GM23338 (cell line): ENCODE data around the gene ITPRIP.

Experiments
- EZH2 ChIP-seq: fragments of 200-600 bp; sonication (generic); IDR thresholded peaks from one replicate; pipeline ENCODE4 v1.8.0; 2017; ENCODE audit warnings: antibody characterized with exemption, mild to moderate bottlenecking, low read depth; ENCODE audit not compliant: unreplicated experiment
- EZH2phosphoT487 ChIP-seq: fragments of 200-600 bp; sonication (generic); IDR thresholded peaks from one replicate; pipeline ENCODE4 v1.8.1; 2018; ENCODE audit warnings: antibody characterized with exemption; ENCODE audit not compliant: unreplicated experiment
- POLR2AphosphoS5 ChIP-seq: IDR thresholded peaks from 2 replicates; pipeline ENCODE4 v1.6.1; 2016; ENCODE audit warnings: antibody characterized with exemption, low read depth
- REST ChIP-seq: IDR thresholded peaks from one replicate; pipeline ENCODE4 v1.6.1; 2018; ENCODE audit warnings: antibody characterized with exemption; ENCODE audit not compliant: unreplicated experiment
- ZNF331 ChIP-seq: fragments of 250-450 bp; sonication (Bioruptor Pico); IDR thresholded peaks from 2 replicates; pipeline ENCODE4 v1.5.0; 2020; ENCODE audit warnings: low read depth, mild to moderate bottlenecking, moderate library complexity
- TF ChIP-seq, protein P1 (sequence below), 2 experiments: fragments of 200-600 bp in 1 of 2; sonication (generic) in 1 of 2; conservative IDR thresholded peaks; 2 replicates each; pipeline versions ENCODE4 v1.5.1 to v1.6.1; 2016 to 2017; ENCODE audit warnings: antibody characterized with exemption in 2 of 2, low read depth in 2 of 2, mild to moderate bottlenecking in 2 of 2, moderate library complexity in 1 of 2

- TF ChIP-seq POLR2AphosphoS5 (no peak), EZH2phosphoT487 (no peak), EZH2 (no peak), REST (no peak), ZNF331 (no peak)
- TF ChIP-seq, protein P1, sequence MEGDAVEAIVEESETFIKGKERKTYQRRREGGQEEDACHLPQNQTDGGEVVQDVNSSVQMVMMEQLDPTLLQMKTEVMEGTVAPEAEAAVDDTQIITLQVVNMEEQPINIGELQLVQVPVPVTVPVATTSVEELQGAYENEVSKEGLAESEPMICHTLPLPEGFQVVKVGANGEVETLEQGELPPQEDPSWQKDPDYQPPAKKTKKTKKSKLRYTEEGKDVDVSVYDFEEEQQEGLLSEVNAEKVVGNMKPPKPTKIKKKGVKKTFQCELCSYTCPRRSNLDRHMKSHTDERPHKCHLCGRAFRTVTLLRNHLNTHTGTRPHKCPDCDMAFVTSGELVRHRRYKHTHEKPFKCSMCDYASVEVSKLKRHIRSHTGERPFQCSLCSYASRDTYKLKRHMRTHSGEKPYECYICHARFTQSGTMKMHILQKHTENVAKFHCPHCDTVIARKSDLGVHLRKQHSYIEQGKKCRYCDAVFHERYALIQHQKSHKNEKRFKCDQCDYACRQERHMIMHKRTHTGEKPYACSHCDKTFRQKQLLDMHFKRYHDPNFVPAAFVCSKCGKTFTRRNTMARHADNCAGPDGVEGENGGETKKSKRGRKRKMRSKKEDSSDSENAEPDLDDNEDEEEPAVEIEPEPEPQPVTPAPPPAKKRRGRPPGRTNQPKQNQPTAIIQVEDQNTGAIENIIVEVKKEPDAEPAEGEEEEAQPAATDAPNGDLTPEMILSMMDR (conservative IDR thresholded peaks at IDR 0.05; ENCODE audit: low read depth in 2 of 2), result no peak
Measured at GRCh38 chr10:104345941-104346340, 7.7 kb upstream of the ITPRIP start.
